NCI-H748 (cell line): Measurements from ENCODE around the gene CXCL12.

Source experiments
- DNase-seq: peaks from one replicate; lab custom pipeline; 2025; ENCODE audit not compliant: unreplicated experiment; lab: John Stamatoyannopoulos, UW

Gene CXCL12

DNA sequence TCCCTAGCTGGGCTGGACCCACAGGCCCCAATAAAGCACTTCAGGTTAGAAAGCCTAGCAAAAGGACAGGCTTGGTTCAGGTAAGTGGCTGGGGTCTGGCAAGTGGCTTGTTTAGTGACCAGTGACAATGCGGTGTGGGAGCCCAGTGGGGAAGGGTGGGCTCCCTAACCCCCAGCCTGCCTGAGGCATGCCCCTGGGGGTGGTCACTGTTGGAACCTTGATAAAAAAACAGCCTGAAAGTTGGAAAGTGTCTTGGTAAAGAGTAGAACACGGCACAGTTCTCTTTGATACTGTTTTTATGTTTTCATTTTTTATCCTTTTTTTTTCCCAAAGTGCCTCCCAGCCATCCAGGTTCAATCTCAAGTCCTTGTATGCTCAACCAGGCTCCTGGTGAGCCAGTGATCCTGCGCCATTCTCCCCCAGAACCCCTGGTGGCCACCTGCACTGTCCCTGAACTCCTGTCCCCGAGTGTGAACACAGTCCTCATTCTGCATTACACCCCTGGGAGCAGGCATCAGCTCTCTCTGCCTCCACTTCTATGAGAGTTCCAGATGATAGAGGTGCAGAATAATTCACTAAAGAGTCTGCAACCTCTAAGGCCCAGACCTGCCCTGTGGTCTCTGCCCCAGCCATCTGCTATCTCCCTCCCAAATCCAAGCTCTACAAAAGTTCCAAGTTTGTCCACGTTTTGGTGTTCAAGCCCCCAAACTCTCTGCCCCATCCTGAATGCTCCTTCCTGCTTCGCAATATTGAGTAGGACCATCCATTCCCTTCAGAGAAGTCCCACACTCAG is 15.0 kb upstream of the CXCL12 start:
- no peak for DNase-seq

DNA sequence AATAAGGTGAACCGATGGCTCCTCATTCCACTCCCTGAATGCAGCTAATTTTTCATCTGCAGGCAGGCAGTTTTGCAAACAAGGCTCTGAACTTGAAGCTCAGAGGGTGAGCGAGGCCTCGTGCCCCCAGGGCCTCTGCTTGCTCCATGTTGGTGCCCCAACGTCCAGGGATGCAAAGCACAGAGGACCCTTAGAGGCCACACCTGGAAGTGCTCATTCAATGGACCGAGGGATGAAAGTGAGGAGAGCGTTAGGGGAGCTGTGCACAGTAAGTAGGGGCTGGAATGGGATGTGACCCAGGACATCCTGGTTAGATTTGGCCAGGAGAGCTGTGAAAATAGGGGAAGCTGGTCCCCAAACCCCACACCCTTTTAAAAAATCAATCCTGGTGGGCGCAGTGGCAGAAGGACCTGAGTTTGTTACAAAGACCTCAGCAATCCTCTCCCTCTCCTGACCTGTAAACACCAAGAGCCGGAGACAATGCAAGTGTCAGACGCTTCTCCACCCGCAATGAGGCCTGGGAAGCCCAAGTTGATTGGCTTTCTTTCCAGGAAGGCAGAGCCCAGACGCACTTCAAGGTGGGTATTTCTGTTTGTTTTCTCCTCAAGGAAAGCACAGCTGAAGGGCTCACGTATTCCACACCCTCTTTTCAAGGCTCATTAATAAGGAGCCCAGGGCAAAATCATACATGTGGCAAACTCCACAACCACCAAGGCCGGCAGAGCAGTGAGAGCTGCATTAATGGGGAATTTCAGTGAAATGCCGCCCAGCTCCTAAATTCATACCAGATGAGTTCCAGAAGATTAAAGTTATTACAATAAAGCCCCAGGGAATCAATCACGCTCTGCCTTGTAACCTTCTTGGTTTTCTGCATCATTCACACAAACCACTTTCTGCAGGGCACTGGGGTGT is 14.1 kb upstream of the CXCL12 start:
- DNase-seq, result no peak

DNA sequence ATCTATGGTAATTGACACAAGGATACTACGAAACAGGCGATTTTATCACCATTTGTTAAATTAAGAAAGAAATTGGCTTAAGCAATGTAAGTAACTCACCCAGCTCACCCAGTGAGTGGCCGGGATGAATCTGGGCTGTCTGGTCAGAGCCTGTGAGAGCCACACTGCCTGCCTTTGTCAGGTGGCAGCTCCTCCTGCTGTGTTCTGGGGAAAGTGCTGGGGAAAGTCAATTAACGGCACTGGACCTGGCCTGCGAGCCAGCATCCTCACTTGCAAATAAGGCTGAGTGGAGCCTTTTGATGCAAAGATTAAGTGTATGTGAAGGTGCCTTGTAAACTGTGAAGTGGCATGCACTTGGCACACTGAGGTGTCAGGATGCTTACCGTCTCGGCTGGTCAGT is 13.4 kb upstream of the CXCL12 start:
- no peak for DNase-seq

DNA sequence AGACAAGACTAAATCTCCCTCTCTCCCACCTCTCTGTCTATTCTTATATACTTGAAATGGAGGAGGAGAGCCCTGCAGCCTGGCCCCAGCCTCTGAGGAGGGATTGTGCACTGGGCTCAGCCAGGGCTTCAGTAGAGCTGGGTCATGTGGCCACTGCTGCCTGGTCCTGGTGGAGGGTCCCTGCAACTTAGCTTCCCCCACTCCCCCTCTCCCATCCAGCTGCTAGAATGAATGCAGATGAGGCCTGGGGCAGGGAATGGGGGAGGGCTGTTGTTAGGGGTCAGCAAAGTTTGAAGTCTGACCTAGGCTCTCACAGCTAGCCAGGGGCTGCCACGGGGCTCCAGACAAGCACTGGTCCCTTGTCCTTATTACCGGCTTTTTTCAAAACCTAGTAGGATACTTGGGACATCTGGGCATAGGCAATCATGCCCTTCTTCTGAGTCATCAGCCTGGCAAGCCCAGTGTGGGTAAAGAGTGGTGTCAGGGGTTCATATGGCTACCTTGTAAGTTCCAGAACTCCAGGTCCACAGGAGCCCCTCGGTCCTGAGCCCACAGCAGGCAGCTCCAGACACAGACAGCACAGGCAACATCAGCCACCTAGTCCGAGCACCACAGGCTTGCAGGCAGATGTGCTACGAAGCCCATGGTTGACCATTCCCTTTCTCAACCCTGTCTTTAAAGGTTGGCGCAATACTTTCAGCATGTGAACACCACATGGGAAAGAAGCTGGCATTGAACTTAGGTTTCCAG is 12.8 kb upstream of the CXCL12 start:
- no peak for DNase-seq

DNA sequence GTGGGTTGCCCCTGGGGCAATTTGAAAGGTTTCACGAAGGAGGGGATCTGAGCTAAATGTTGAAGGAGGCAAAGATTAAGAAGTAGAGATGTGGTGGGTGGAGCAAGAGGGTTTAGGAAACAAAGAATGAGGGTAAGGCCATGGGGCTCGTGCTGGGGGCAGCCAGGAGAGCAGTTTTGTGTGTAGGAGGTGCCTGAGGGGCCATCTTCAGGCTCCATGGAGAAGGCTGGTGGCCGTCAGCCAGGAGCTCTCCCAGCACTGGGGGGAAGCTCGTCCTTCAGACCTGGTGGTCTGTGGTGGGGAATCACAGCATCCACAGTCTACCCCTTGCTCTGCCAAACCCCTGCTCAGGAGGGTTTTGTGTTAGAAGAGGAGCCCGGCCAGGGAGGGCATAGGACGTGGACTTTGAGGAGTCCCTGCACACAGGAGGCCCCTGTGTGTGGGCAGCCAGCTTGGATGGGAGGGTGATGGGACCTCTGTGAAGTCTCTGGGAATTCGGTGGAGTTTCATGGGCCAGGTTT is 11.8 kb upstream of the CXCL12 start:
- DNase-seq, result no peak

DNA sequence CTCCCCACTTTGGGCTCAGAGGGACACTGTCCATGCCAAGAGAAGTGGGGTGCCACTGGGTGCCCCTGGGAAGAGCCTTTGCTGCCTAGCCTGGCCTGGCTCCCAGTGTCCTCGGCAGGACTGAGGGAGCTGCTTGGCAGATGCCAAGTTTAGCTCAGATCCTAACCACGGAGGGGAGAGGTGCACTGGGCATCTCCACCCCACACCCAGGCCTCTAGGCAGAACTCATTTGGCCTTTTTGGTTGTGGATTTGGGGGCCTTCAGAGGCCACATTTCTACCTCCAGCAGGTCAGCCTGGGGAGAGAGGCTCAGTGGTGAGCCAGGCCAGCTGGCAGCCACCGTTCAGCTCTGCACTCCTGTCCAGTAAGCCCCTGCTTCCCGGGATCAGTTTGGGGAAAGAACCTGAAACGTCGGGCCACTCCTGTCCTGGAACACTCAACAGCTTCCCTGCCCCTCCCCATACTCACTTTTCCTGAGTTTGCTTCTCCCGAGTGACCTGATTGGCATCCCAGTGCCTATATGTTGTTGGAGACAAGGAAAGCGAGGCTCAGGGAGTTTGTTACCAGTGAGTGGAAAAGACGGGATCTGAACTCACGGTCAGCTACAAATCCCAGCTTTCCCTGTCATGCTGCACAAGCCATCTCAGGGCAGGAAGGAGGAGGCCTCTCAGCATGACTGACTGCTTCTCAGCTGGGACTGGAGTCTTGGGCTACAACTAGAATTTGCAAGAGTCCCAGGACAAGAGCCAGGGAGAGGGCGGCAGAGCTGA is 11.2 kb upstream of the CXCL12 start:
- DNase-seq, result no peak

DNA sequence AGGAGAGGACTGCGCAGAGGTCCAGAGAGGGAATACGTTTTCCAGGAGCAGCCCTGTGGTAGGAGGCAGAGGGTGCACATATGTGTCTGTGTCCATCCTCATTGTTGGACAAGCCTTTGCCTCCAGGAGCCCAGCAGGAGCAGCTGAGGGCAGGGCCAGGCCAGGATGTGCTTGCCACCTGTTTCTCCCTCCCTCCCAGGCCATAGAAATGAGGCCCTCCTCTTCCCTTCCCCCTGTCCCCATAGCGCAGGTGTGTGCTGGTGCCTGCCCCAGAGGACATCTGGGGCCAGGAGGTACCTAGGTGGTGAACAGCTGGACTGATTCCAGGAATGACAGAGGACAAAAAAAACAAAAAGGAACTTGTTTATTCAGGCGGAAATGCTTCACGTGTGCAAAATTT is 10.5 kb upstream of the CXCL12 start:
- peak; percentile 89 for DNase-seq

DNA sequence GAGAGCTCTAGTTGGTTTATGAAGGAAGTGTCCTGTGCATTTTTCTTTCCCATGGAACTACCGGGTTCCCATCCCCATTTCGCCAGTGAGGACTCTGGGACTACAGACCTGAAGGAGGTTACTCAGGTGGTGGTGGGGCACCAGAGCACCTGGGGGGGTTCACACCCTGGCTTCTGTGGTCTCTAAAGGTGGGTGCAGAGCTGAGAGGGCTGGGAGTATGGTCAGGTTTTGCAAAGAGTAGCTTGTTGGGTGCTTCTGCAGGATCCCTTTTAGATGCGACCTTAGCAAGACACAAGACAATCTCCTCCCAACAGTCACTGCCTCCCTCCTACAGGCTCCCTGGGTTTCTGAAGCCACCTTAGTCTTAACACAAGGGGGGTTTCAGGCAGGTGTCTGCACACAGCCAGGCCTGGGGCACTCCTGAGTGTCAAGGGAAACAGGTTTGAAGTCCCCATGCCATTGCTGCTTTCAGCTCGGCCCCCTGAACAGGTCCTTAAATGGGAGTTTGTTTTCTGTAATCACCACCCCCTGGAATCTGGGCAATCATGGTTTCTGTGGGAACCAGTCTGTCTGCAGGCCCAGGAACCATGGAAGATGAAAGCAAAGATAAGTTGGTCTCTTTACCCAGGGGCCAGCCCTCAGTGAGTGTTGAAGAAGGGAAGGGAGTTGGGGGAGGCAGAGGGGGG is 9.9 kb upstream of the CXCL12 start:
- peak; percentile 54 for DNase-seq

DNA sequence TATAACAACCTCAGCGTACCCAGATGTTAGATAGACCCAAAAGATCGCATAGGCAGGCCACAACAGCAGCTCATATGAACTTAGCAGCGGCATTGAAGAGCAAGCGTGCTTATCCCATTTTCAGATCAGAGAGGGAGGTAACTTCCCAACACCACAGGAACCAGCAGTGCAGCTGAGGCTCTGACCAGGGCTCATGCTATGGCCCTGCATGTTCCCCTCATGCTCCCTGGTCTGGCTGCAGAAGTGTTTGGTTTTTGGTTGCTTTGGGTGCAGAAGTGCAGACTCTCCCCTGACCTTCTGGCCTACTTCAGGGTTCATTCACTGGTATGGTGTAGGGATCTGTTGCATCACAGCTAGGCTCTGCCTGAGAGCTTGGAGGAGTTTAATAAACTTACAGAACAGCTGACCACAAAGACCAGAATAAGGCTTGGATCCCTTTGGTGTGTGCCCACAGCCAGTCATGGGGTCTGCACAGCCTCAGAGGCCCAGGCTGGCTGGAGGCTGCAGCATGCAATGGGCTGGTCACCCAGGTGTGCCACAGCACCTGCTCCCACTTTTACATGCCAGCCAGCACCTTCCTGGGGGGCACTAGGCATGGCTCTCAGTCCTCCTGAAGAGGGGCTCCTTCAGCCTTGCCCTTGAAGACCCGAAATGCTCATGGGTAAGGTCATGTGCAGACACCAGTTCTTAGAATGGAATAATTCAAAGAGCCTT is 9.1 kb upstream of the CXCL12 start:
- DNase-seq, result no peak

DNA sequence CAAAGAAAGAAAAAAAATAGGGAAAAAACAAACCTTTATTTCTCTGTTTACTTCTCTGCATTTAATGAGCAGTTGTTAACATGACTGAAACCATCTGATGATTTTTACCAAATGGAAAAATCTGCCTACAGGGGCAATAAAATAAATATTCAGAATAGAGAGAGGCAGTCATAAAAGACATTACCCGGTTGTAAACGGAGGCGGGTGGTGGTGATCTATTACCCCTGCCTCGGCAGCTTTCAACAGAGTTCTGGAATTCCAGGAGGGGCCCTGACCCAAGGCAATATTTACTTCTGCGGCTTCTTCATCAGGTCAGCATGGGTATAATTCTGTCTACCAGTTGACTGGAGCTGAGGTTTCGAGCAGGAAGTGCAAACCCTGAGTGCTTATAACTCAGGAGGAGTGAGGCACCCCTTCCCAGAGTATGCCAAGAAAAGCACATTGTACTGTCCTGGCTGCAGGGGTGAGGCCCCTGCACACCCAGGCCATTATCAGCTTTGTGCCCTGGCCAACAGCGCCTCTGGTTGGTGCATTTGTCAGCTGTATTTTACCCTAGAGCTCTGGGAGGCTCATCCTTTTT is 8.2 kb upstream of the CXCL12 start:
- no peak for DNase-seq

DNA sequence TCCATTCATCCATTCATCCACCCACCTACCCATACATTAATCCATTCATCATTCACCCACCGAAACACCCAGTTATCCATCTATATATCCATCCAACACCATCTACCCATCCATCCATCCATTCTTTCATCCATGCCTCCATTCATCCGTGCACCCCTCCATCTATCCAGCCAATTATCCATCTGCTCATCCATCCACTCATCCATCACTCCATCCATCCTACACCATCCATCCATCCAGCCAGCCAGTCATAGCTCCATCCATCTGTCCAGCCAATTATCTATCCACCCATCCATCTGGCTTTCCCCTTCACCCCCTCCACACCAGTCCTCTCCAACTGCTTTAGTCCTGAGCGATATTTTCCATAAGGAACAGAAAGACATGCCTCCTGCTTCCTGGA is 7.5 kb upstream of the CXCL12 start:
- no peak for DNase-seq

DNA sequence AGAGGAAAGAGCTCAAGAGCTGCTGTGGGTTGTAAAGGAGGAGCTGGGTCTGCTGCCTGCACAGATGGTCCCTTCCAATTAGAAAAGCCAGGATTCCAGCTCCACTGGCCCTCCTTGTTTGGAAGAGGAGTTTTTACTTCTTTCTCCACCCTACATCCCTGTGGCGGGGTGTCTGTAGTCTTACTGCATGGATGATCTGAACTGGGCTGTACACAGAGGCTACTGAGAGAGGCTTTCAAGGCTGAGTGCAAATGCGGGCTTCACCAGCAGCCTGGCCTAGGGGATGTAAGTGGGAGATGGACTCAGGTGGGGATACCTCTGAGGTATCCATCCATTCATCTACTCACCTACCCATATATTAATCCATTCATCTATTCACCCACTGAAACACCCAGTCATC is 7.1 kb upstream of the CXCL12 start:
- DNase-seq, result no peak

DNA sequence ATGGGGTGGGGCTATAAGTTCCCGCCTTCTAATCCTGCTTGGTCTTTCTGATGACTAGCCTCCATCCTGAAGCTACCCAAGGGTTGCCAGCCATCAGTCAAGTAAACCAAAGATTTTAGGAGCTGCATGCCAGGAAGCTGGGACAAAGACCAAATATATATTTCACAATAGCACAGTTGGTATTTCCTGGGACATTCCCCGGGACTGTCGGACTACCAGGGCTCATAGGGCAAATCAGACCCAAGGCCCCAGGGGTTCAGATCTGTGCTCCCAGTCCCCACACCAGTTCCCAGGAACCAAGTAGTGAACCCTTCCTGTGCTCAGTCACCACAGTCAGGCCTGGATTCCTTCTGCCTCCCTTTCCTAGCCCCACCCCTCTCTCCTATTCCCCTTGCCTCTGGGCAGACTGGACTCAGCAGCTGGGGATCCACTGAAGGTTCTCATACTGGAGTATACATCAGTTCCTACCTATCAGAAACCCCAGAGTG is 5.7 kb upstream of the CXCL12 start:
- no peak for DNase-seq

DNA sequence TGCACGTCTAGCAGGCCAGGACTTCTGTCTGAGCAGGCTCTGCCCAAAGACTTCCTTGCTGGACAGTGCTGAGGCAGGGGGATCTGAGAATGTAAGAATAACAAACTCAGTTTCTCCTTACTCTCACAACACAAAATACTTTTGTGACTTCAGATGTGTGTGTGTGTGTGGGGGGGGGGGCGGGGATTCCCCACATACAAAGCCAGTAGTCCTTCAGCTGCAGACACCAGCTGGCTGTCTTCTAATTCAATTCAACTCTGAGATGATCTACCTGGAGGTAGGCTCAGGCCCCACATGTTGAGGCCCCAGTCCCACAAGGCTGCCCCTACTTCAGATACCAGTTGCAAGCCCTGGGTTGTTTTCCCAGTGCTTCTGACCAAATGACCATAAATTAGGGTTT is 4.7 kb upstream of the CXCL12 start:
- no peak for DNase-seq

DNA sequence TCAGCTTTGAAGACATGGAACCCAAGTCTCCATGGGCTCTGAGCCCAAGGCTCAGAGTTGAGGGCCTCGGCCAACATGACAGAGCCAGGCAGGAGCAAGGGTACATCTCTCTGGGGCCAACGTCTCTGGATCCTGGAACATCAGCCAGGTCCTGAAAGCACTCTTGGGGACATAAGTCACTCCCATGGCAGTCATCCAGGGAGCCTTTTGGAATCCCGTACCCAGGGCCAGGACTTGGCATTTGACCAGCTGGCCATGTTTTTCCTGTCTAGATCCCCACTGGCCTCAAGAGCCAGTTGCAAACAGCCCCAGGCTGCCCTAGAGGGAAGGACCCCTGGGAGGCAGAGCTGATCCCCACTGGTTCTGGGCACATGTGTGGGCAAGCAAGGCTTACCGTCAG is 4.3 kb upstream of the CXCL12 start:
- no peak for DNase-seq

DNA sequence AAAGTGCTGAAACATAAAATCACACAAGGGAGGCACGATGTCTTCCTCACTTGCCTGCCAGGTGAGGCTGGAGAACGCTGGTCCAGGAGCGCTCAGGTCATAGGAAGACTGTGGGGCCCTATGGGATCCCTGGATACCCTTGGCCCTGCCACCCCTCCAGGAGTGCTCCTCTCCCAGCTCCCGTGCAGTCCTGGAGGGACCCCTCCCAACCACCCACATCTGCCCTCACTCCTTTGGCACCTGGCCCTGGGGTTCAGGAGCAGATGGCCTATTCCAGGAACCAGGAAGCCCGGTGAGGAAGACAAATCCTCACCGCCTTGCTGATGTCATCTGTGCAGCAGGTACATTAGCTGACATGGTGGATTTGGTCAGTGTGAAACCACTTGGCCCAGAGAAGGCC is 3.7 kb upstream of the CXCL12 start:
- DNase-seq, result no peak

DNA sequence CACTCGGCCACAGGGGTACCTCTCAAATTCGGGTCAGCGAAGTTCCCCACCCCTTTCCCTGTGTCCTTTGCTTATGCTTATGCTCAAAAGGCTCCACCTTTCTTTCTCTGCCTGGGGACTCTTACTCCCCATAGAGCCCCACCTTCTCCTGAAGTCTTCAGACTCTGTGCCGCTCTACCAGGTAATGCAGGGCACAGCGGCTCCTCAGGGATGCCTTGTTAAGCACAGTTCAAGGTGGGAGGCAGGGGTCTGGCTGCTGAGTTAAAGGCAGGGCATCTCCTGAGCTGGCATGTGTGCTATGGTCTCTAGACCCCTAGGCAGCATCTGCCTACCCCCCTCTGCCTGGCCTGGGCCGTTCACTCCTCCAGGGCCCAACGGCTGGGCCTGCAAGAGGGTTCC is 3.0 kb upstream of the CXCL12 start:
- DNase-seq, result no peak

DNA sequence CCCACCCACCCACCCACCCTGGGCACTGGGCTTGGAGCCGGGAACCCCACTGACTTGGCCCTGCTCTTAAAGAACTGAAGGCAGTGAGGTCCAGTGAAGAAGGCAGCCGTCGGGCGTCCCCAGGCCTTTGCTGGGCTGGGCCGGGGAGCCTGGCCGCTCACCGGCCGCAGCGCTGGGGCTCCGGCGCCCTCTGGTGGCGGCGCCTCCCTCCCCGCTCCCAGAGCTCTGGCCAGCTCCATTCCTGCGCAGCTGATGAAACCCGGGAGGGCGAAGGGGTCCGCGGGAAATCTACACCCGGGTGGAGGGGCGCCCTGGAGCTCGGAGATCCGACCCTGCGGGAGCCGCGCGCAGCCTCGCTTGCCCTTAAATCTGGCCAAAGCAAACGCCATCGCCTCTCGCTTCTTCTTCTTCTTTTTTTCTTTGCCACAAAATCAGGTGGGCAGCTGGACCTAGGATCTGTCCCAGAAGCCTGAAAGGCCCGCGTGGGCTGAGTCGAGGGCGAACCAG is 1.7 kb upstream of the CXCL12 start:
- peak; percentile 65 for DNase-seq
